Stimulated activated CD4-positive, alpha-beta T cell treated with anti-CD3 and anti-CD28 coated beads, TNF-alpha, amount 100 ng/mL, for 48 hours (primary cell): Measurements from ENCODE around the gene EPS15.

Experiments
- DNase-seq, 3 donors: peaks; one replicate each; pipeline ENCODE4 v3.0.0-alpha.2; 2020; ENCODE audit warnings: low read depth in 3 of 3

EPS15 gene

DNA sequence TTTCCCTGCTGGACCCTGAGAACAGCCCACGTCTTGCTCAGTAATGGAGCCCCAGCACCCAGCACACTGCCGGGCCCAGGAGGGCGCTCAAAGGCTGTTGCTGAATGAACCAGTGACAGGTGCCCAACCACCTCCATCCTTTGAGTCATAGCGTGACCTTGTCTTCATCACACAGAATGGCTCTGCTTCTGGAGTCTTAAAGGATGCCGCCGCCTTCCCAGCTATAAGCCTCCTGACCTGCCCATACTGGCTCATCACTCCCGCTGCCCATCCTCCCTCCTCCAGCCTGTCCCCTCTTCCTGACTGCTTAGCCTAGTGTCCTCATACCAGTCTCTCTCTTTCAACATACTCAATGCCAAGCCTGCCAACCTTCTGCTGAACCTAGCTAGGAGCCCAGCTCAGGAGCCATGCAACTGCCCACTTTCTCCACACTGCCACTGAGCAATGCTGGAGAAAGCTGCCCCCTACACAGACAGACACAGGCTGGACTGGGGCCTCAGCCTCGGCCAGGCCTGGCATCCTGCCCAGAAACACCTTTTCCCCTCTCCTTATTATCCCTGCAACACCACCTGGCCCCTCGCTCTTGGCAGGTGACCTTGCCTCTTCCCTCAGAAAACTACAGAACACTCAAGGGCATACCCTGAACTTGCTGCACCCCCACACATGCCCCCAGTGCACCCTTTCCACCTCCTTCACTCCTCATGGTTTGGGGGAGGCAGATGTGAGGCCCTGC is 202.8 kb downstream of the EPS15 start:
- no peak for DNase-seq

GRCh38 chr1:51314974-51315373 is 204.1 kb downstream of the EPS15 start:
- no peak for DNase-seq

DNA sequence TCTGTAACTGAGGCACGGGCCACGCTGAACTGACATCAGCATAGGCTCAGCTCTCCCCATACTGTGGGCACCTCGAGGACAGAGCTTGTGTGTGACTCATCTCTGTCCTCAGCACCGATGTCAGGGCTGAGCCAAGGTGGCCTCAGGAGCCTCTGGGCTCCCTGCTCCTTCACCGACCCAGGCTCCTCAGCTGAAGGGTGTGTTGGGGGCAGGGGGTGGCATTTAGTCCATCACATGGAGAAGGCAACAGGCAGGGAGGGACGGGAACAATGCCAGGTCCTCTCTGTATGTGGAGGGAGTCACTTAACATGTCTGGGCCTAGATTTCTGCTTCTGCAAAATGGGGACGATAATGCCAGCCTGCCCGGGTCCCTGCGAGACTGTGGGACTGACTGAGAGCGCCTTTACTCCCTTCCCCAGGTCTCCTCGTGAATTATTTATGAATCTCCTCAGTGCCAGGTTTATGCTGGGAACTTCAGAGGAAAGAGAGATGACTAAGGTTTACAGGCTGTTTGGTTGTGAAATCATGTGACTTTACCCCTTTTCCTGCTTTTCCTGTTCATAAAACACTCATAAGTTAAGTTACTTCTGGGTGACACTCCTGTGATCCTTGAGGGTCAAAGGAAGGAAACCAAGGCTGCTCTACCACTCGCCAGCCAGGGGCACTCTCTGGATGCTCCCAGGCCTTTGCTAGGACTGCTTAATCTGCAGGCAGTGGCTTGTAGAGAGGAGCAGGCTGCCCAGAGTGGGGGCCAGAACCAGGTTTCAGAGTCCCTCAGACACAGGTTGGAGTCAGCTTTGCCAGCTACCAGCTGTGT is 204.9 kb downstream of the EPS15 start:
- DNase-seq = no peak

DNA sequence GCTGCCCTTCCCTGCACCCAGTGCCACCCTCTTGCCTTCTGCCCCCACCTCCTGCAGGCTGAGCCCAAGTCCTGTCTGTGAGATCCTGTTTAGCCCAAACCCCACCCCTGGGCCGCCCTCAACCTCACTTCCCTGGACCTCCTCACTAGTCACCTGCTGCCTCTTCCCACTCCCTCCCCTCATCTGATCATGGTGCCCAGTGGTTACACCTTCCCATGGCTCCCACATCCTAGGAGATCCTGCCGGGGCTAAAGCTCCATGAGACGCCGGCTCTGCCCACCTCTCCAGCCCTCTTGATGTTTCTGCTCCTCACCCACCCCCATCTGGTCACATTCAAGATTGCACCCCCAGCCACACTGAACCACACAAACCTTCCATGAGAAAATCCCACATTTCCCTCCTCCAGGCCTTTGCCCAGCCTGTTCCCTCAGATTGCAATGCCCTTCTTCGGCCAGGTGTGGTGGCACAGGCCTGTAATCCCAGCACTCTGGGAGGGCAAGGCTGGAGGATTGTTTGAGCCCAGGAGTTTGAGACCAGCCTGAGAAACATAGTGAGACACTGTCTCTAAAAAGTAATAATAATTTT is 205.7 kb downstream of the EPS15 start:
- no peak for DNase-seq

DNA sequence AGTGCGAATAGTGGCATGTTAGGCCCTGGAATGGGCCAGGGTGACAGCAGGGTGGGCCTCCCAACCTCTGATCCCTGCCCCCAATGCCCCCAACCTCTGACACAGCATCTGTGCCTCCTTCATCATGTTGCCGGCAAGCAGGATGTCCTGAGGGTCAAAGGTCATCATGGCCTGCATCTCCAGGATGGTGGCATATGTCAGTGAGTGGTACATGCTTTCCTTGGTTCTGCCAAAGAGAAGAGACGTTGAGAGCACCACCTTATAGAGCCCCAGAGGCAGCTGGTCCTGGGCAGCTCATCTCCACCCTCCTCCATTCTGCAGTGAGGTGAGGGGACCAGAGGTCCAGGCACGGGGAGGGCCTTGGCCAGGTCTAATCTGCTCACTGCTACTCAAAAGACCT is 206.3 kb downstream of the EPS15 start:
- DNase-seq = no peak

GRCh38 chr1:51311826-51312225 is 207.2 kb downstream of the EPS15 start:
- no peak for DNase-seq

- DNase-seq = no peak
These were observed 208.0 kb downstream of the EPS15 start for GRCh38 chr1:51310871-51311613.

DNA sequence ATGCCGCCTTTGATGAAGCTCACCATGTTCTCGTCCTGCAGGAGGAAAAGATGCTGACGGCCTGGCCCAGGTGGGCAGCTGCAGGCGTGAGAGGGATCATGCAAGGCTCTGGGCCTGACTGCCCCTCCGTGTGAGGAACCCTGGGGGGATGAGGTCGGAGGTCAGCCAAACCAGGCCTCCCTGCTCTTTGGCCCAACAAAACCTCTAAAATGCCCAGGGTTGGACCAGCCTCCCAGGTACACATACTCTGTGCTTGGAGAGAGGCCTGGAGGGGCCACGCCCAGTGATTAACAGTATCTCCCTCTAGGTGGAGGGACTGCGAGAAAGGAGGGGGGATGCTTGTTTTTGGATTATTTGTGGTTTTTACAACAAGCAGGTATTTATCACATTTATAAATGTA is 209.8 kb downstream of the EPS15 start:
- no peak for DNase-seq

GRCh38 chr1:51308636-51309035 is 210.4 kb downstream of the EPS15 start:
- DNase-seq = no peak

GRCh38 chr1:51306950-51307349 is 212.1 kb downstream of the EPS15 start:
- no peak for DNase-seq

- no peak for DNase-seq
These were observed 213.7 kb downstream of the EPS15 start for GRCh38 chr1:51305371-51305823.

DNA sequence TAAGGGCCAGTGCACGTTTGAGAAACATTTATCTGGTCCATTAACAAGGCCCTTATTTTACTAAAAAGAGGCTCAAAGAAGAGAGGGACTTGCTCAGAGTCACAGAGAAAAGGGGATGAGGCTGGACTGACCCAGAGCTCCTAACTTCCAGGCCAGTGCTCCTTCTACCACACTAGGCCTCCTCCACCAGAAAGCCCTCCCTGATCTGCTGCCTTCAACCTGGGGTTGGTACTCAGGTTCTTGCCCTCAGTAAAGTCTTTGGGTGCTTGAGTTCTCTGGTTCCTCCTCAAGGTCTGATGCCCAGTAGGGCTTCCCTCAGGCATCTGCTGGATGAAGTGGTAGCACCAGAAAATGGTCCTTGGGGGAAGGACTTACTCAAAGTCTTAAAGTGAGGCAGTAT is 214.7 kb downstream of the EPS15 start:
- no peak for DNase-seq
